Left ventricle myocardium inferior (tissue), 1 donor: Measurements from ENCODE around the gene TMEM39B. TPM values are rescaled to one million over a fixed set of nuclear protein-coding genes. Genes with fewer than 3 reads are reported as not detected.
"Not testable (repeated sequence)": the region's sequence is repeated elsewhere in the genome, so short reads cannot be mapped to it uniquely, and the experiment has no call there.

Experiments
- DNase-seq: peaks from one replicate; pipeline ENCODE4 v3.0.0-alpha.2; 2020
- H3K27ac ChIP-seq: fragments of 200-600 bp; replicated peaks from 2 replicates; pipeline ENCODE4 v1.8.0; 2021
- H3K27me3 ChIP-seq: fragments of 200-600 bp; 2 replicates; pipeline ENCODE4 v1.8.0; 2021; ENCODE audit warnings: low read depth
- H3K36me3 ChIP-seq: fragments of 200-600 bp; 2 replicates; pipeline ENCODE4 v1.8.0; 2021
- H3K4me1 ChIP-seq: fragments of 200-600 bp; 2 replicates; pipeline ENCODE4 v1.8.0; 2021
- H3K4me3 ChIP-seq: fragments of 200-600 bp; 2 replicates; pipeline ENCODE4 v1.8.0; 2021; ENCODE audit warnings: mild to moderate bottlenecking, moderate library complexity
- H3K9me3 ChIP-seq: fragments of 200-600 bp; replicated peaks from 2 replicates; pipeline ENCODE4 v1.8.0; 2021
- CTCF ChIP-seq: fragments of 200-600 bp; IDR thresholded peaks from 2 replicates; pipeline ENCODE4 v1.8.0; 2021; ENCODE audit warnings: antibody characterized with exemption, mild to moderate bottlenecking, borderline replicate concordance
- intact Hi-C: fragments of 100-400 bp; cut with micrococcal nuclease; formaldehyde crosslinking; loops from one replicate; pipeline ENCODE4 v1.11.0; 2022
- microRNA-seq: library from miRNA; unstranded; fragments of <30 nt; microRNA quantifications from one replicate; pipeline ENCODE4 v1.2.0, GENCODE V29; 2020
- total RNA-seq: library from RNA; stranded (reverse); fragmentation: NEBNext Ultra II Directional; extraction: Animal tissue kit (Norgen Biotek cat#: 25700); gene quantifications from one replicate; pipeline ENCODE4 v1.2.1, GENCODE V29; 2021
- donor health status: DM: no; HTN: yes; CAD: no; lungs with severe emphysema.

TMEM39B gene
- total RNA-seq, 1 donor from 2014 or later = 5.8 TPM

- Histone ChIP-seq H3K9me3 (peaks cover 23% of the 10 kb centered on the region), H3K36me3 (peaks cover 8% of the 10 kb centered on the region), H3K4me3 (no peak overlapping the region), H3K27me3 (no peaks in the 10 kb centered on the region), H3K4me1 (peaks cover 41% of the 10 kb centered on the region), H3K27ac (peak overlapping the region; percentile 78)
- no peak for TF ChIP-seq CTCF
- intact Hi-C loops = no loop called here
- DNase-seq = no peak
These were observed 71.3 kb downstream of the TMEM39B start for GRCh38 chr1:32144033-32144432.

GRCh38 chr1:32147799-32148198 is 75.1 kb downstream of the TMEM39B start:
- Histone ChIP-seq H3K4me1 (peaks cover 39% of the 10 kb centered on the region), H3K9me3 (peaks cover 28% of the 10 kb centered on the region)
- H3K27me3 ChIP-seq, intact Hi-C loops, DNase-seq, H3K36me3 ChIP-seq, H3K4me3 ChIP-seq, H3K27ac ChIP-seq: not testable (repeated sequence)

DNA sequence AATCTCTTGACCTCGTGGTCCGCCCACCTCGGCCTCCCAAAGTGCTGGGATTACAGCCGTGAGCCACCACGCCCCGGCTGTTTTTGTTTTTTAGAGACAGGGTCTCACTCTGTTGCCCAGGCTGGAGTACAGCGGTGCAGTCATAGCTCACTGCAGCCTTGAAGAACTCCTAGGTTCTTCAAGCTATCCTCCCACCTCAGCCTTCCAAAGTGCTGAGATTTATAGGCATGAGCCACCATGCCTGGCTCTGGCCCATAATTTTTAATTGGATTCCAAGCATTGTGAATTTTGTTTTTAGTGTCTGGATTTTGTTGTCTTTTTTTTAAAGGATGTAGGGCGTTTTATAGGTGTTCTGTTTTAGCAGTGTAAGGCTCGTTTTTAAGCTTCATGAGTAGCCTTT is 78.1 kb downstream of the TMEM39B start:
- Histone ChIP-seq H3K27ac (no peak overlapping the region), H3K27me3 (no peaks in the 10 kb centered on the region), H3K36me3 (peaks cover 22% of the 10 kb centered on the region), H3K9me3 (peaks cover 28% of the 10 kb centered on the region), H3K4me1 (peaks cover 18% of the 10 kb centered on the region), H3K4me3 (no peak overlapping the region)
- intact Hi-C loops = no loop called here
- no peak for TF ChIP-seq CTCF
- no peak for DNase-seq

DNA sequence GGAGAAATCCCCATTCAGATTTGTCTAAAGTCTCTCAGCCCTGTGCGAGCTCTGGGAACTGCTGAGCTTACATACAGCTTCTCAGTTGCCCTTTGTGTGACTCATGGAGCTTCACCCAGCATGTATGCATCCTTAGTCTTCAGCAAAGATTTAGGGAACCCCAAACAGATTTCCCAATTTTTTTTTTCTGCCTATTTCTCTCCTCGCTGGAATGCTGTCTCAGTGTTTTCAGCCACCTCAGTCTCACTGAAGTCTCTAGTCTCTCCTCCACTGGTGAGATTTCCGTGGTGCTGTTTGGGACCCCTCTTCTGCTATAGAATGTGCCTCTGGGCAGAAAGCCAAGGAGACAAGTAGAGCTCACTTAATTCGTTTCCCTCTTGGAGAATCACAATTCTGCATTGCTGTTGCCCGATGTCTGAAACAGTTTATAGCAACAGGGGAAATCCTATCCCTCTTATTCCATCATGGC is 78.6 kb downstream of the TMEM39B start:
- H3K9me3 ChIP-seq = peaks cover 28% of the 10 kb centered on the region
- H3K27me3 ChIP-seq = no peaks in the 10 kb centered on the region
- intact Hi-C loops = no loop called here
- TF ChIP-seq CTCF = no peak
- H3K4me1 ChIP-seq = peaks cover 18% of the 10 kb centered on the region
- H3K27ac ChIP-seq = no peak overlapping the region
- peaks cover 27% of the 10 kb centered on the region for H3K36me3 ChIP-seq
- no peak for DNase-seq
- no peak overlapping the region for H3K4me3 ChIP-seq

Small RNA genes within 50 kb of the gene (microRNA-seq; reads per million reads assigned to microRNA genes)
- gene MIR5585 = not detected

Other genes with a start within 250 kb of the TMEM39B start
- gene PTP4A2, start 134.6 kb upstream of the TMEM39B start, total RNA-seq = 203 TPM
- gene KHDRBS1, start 59.1 kb upstream of the TMEM39B start, total RNA-seq = 58.2 TPM
- gene KPNA6, start 35.1 kb downstream of the TMEM39B start, total RNA-seq = 75.9 TPM
- gene TXLNA, start 106.7 kb downstream of the TMEM39B start, total RNA-seq = 17.2 TPM
- 16.7 TPM for gene CCDC28B, start 127.7 kb downstream of the TMEM39B start, total RNA-seq
- gene IQCC, start 132.7 kb downstream of the TMEM39B start, total RNA-seq = 0.71 TPM
- not detected for gene DCDC2B, start 136.2 kb downstream of the TMEM39B start, total RNA-seq
- gene TMEM234, start 149.4 kb downstream of the TMEM39B start, total RNA-seq = 10.9 TPM
- 91.1 TPM for gene EIF3I, start 149.5 kb downstream of the TMEM39B start, total RNA-seq
- 7.9 TPM for gene FAM167B, start 174.3 kb downstream of the TMEM39B start, total RNA-seq
- gene LCK, start 178.3 kb downstream of the TMEM39B start, total RNA-seq = 0.63 TPM
- 40.4 TPM for gene HDAC1, start 219.1 kb downstream of the TMEM39B start, total RNA-seq